Stimulated activated CD4-positive, alpha-beta T cell treated with anti-CD3 and anti-CD28 coated beads, Interleukin-2, amount 100 ng/mL, for 48 hours (primary cell): ENCODE results near the gene ZNF665.
"Not testable (repeated sequence)": the region's sequence is repeated elsewhere in the genome, so short reads cannot be mapped to it uniquely, and the experiment has no call there.

Experiments
- DNase-seq, 2 donors: peaks; one replicate each; pipeline ENCODE4 v3.0.0-alpha.2; 2020

The ZNF665 gene

GRCh38 chr19:53192771-53193534, at the start of gene ZNF665:
Gene ZNF665 (minus strand): TSS chr19:53193358. CDS start chr19:53182898, 10,460 bp downstream.
- DNase-seq, result peak; percentile 56 to 62

GRCh38 chr19:53237114-53237777, 44.1 kb upstream of the ZNF665 start:
- DNase-seq, result no peak

- no peak for DNase-seq
Measured at GRCh38 chr19:53224606-53225005, 31.4 kb upstream of the ZNF665 start.

GRCh38 chr19:53222716-53223115, 29.6 kb upstream of the ZNF665 start:
- DNase-seq, result not testable (repeated sequence)

- DNase-seq, result no peak
Measured at GRCh38 chr19:53212703-53213320, 19.7 kb upstream of the ZNF665 start.

- not testable (repeated sequence) for DNase-seq
Measured at GRCh38 chr19:53211554-53211953, 18.4 kb upstream of the ZNF665 start.

GRCh38 chr19:53196777-53197396, 3.7 kb upstream of the ZNF665 start:
- peak; percentile 94 to 97 for DNase-seq

GRCh38 chr19:53195265-53195903, 2.2 kb upstream of the ZNF665 start:
- peak; percentile 57 to 60 for DNase-seq

GRCh38 chr19:53193535-53194222, 521 bp upstream of the ZNF665 start:
- no peak for DNase-seq

- DNase-seq, result no peak
Measured at GRCh38 chr19:53190253-53190652, 2.9 kb downstream of the ZNF665 start.

- DNase-seq, result not testable (repeated sequence)
Measured at GRCh38 chr19:53189691-53190198, 3.4 kb downstream of the ZNF665 start.

GRCh38 chr19:53185155-53185882, 7.8 kb downstream of the ZNF665 start:
- DNase-seq, result not testable (repeated sequence)

- DNase-seq, result no peak
Measured at GRCh38 chr19:53183146-53183764, 9.9 kb downstream of the ZNF665 start.

GRCh38 chr19:53182202-53182601, 11.0 kb downstream of the ZNF665 start:
- DNase-seq, result no peak

- DNase-seq, result no peak
Measured at GRCh38 chr19:53177986-53178385, 15.2 kb downstream of the ZNF665 start.

- no peak for DNase-seq
Measured at GRCh38 chr19:53172889-53173288, 20.3 kb downstream of the ZNF665 start.

- no peak for DNase-seq
Measured at GRCh38 chr19:53165691-53166091, 27.5 kb downstream of the ZNF665 start.

GRCh38 chr19:53161123-53161522, 32.0 kb downstream of the ZNF665 start:
- no peak for DNase-seq

GRCh38 chr19:53160350-53160749, 32.8 kb downstream of the ZNF665 start:
- DNase-seq, result no peak

GRCh38 chr19:53158119-53158656, 35.0 kb downstream of the ZNF665 start:
- peak; percentile 13 to 21 for DNase-seq
